KMS-11 (cell line): ENCODE results near the gene BTNL3.

Experiments
- H2AFZ ChIP-seq: fragments of 200-600 bp; sonication (generic); 2 replicates; pipeline ENCODE4 v1.6.1; 2016; ENCODE audit warnings: antibody characterized with exemption, mixed run types, low read depth
- H3K27ac ChIP-seq: fragments of 200-600 bp; sonication (generic); 2 replicates; pipeline ENCODE4 v1.6.1; 2016; ENCODE audit warnings: mild to moderate bottlenecking, mixed run types
- H3K27me3 ChIP-seq: fragments of 200-600 bp; sonication (generic); 2 replicates; pipeline ENCODE4 v1.6.1; 2017; ENCODE audit warnings: mild to moderate bottlenecking, low read depth, mixed run types, moderate library complexity; ENCODE audit not compliant: insufficient read depth
- H3K36me3 ChIP-seq: fragments of 200-600 bp; sonication (generic); 2 replicates; pipeline ENCODE4 v1.6.1; 2017; ENCODE audit warnings: mild to moderate bottlenecking, mixed run types; ENCODE audit not compliant: insufficient read depth
- H3K4me1 ChIP-seq: fragments of 200-600 bp; sonication (generic); 2 replicates; pipeline ENCODE4 v1.6.1; 2016; ENCODE audit warnings: mild to moderate bottlenecking, low read depth, mixed run types; ENCODE audit not compliant: poor library complexity, severe bottlenecking
- H3K4me2 ChIP-seq: fragments of 200-600 bp; sonication (generic); 2 replicates; pipeline ENCODE4 v1.7.0; 2016; ENCODE audit warnings: mild to moderate bottlenecking, mixed run types
- H3K4me3 ChIP-seq: fragments of 200-600 bp; sonication (generic); IDR thresholded peaks from 2 replicates; pipeline ENCODE4 v1.6.1; 2017; ENCODE audit warnings: low read depth, low read length, mixed read lengths; ENCODE audit not compliant: insufficient read depth
- H3K79me2 ChIP-seq: fragments of 200-600 bp; sonication (generic); 2 replicates; pipeline ENCODE4 v1.6.1; 2016; ENCODE audit warnings: low read depth, mixed run types; ENCODE audit not compliant: insufficient read depth
- H3K9ac ChIP-seq: fragments of 200-600 bp; sonication (generic); 2 replicates; pipeline ENCODE4 v1.6.1; 2016; ENCODE audit warnings: mild to moderate bottlenecking, mixed run types
- H4K20me1 ChIP-seq: fragments of 200-600 bp; sonication (generic); 2 replicates; pipeline ENCODE4 v1.6.1; 2016; ENCODE audit warnings: mild to moderate bottlenecking, mixed run types; ENCODE audit not compliant: insufficient read depth
- CTCF ChIP-seq: fragments of 200-600 bp; sonication (generic); conservative IDR thresholded peaks from 2 replicates; pipeline ENCODE4 v1.6.1; 2017; ENCODE audit warnings: low read depth, mild to moderate bottlenecking, antibody characterized with exemption, low read length, moderate library complexity, mixed read lengths

BTNL3 gene

GRCh38 chr5:181039931-181040630 lies 51.4 kb downstream of the BTNL3 start, which contains the start of gene BTNL9:
TSS of gene BTNL9 (plus strand) at chr5:181040266. CDS start at chr5:181045490, 5,224 bp downstream.
- Histone ChIP-seq H3K36me3 (no peaks in the 10 kb centered on the region), H3K4me2 (no peak within 1 kb of the TSS), H3K27me3 (no peaks in the 10 kb centered on the region), H3K27ac (no peak within 1 kb of the TSS), H3K4me1 (no peaks in the 10 kb centered on the region), H3K79me2 (no peaks in the 10 kb centered on the region), H4K20me1 (no peaks in the 10 kb centered on the region), H3K9ac (no peak within 1 kb of the TSS), H3K4me3 (no peak within 1 kb of the TSS), H2AFZ (no peak within 1 kb of the TSS)
- TF ChIP-seq CTCF = no peak

GRCh38 chr5:181040631-181040945 lies 51.9 kb downstream of the BTNL3 start:
- Histone ChIP-seq H3K4me3 (no peak overlapping the region), H3K9ac (no peak overlapping the region), H3K27ac (no peak overlapping the region), H2AFZ (no peak overlapping the region), H3K27me3 (no peaks in the 10 kb centered on the region), H3K79me2 (no peaks in the 10 kb centered on the region), H4K20me1 (no peaks in the 10 kb centered on the region), H3K4me2 (no peak overlapping the region), H3K36me3 (no peaks in the 10 kb centered on the region), H3K4me1 (no peaks in the 10 kb centered on the region)
- TF ChIP-seq CTCF = no peak

GRCh38 chr5:181041043-181041442 lies 52.4 kb downstream of the BTNL3 start:
- no peak overlapping the region for H3K4me2 ChIP-seq
- no peak for TF ChIP-seq CTCF
- H3K27ac ChIP-seq = no peak overlapping the region
- no peaks in the 10 kb centered on the region for H3K36me3 ChIP-seq
- no peak overlapping the region for H2AFZ ChIP-seq
- no peak overlapping the region for H3K4me3 ChIP-seq
- H3K4me1 ChIP-seq = no peaks in the 10 kb centered on the region
- no peak overlapping the region for H3K9ac ChIP-seq
- no peaks in the 10 kb centered on the region for H3K79me2 ChIP-seq
- H3K27me3 ChIP-seq = no peaks in the 10 kb centered on the region
- no peaks in the 10 kb centered on the region for H4K20me1 ChIP-seq

- H4K20me1 ChIP-seq = no peaks in the 10 kb centered on the region
- TF ChIP-seq CTCF = no peak
- H3K27ac ChIP-seq = no peak overlapping the region
- no peaks in the 10 kb centered on the region for H3K4me1 ChIP-seq
- H3K27me3 ChIP-seq = no peaks in the 10 kb centered on the region
- H3K36me3 ChIP-seq = no peaks in the 10 kb centered on the region
- no peak overlapping the region for H2AFZ ChIP-seq
- no peak overlapping the region for H3K4me3 ChIP-seq
- no peaks in the 10 kb centered on the region for H3K79me2 ChIP-seq
- no peak overlapping the region for H3K4me2 ChIP-seq
- H3K9ac ChIP-seq = no peak overlapping the region
Measured at GRCh38 chr5:181042036-181042713, 53.5 kb downstream of the BTNL3 start.
